Lung (tissue), 12 donors: ENCODE data around the gene LIPC. TPM values are rescaled to one million over a fixed set of nuclear protein-coding genes. Genes with fewer than 3 reads are reported as not detected.

ENCODE experiments used
- ATAC-seq: fragments of 200-7000 bp; cut with Tn5 transposase; one replicate; pipeline ENCODE4 v1.9.1; 2020; ENCODE audit warnings: moderate number of reproducible peaks; ENCODE audit not compliant: insufficient read depth, low FRiP score
- DNase-seq, 3 donors: peaks; one replicate each; pipeline ENCODE4 v3.0.0-alpha.2; 2013 to 2017
- H3K27ac ChIP-seq, 2 donors: one replicate each; pipeline ENCODE4 v1.5.1; 2013; ENCODE audit warnings: mild to moderate bottlenecking in 2 of 2, moderate library complexity in 2 of 2, control low read depth in 1 of 2, inconsistent platforms in 1 of 2, low read depth in 1 of 2, low read length in 1 of 2
- H3K27me3 ChIP-seq, 3 donors: one replicate each; pipeline ENCODE4 v1.5.1; 2013; ENCODE audit warnings: low read length in 2 of 3; ENCODE audit not compliant: control insufficient read depth in 3 of 3, insufficient read depth in 3 of 3
- H3K36me3 ChIP-seq, 4 donors: one replicate each; pipeline ENCODE4 v1.5.1; 2013; ENCODE audit warnings: low read length in 4 of 4, mild to moderate bottlenecking in 1 of 4, moderate library complexity in 1 of 4; ENCODE audit not compliant: control insufficient read depth in 4 of 4, insufficient read depth in 4 of 4
- H3K4me1 ChIP-seq, 5 donors: one replicate each; pipeline ENCODE4 v1.5.1; 2013; ENCODE audit warnings: low read length in 5 of 5, mild to moderate bottlenecking in 2 of 5, moderate library complexity in 1 of 5; ENCODE audit not compliant: control insufficient read depth in 5 of 5, insufficient read depth in 5 of 5
- H3K4me3 ChIP-seq: one replicate; pipeline ENCODE4 v1.5.1; 2013; ENCODE audit warnings: mild to moderate bottlenecking, control low read depth, moderate library complexity
- H3K9ac ChIP-seq, 2 donors: one replicate each; pipeline ENCODE4 v1.5.1; 2013; ENCODE audit warnings: low read length in 2 of 2, control low read depth in 1 of 2; ENCODE audit not compliant: insufficient read depth in 1 of 2
- H3K9me3 ChIP-seq, 4 donors: one replicate each; pipeline ENCODE4 v1.5.1; 2013; ENCODE audit warnings: low read length in 3 of 4, mild to moderate bottlenecking in 1 of 4, moderate library complexity in 1 of 4; ENCODE audit not compliant: control insufficient read depth in 4 of 4, insufficient read depth in 3 of 4
- WGBS, 2 donors: extraction: QIAGEN DNeasy Blood & Tissue Kit; methylation state at CpG; one replicate each; pipeline ENCODE4 v1.1.7; 2013; 5-methylcytosine and 5-hydroxymethylcytosine counted together
- polyA plus RNA-seq, 2 donors: library from polyadenylated mRNA; stranded (reverse); fragments of 200-250 nt; gene quantifications; one replicate each; pipeline ENCODE4 v1.2.1, GENCODE V29; 2013
- total RNA-seq, 2 donors: library from RNA; depleted of rRNA in 1 of 2; stranded (reverse); fragments of >200 nt in 1 of 2; gene quantifications; one replicate each; pipeline ENCODE4 v1.2.1, GENCODE V29; 2014 to 2021
- TF ChIP-seq, protein P1 (sequence below): IDR thresholded peaks from 2 replicates; pipeline ENCODE4 v1.5.1; 2012; ENCODE audit warnings: mild to moderate bottlenecking; ENCODE audit errors: control extremely low read depth, extremely low read depth
- donor health status: control.
- donor health status: control.
- donor health status: Bipolar disorder and iron deficiency.
- donor health status: healthy.
- donor health status: DM: yes; HTN: yes; CAD: no.

LIPC gene
- total and polyA plus RNA-seq, 4 donors, result 0.20 to 0.57 (median 0.40) TPM

DNA sequence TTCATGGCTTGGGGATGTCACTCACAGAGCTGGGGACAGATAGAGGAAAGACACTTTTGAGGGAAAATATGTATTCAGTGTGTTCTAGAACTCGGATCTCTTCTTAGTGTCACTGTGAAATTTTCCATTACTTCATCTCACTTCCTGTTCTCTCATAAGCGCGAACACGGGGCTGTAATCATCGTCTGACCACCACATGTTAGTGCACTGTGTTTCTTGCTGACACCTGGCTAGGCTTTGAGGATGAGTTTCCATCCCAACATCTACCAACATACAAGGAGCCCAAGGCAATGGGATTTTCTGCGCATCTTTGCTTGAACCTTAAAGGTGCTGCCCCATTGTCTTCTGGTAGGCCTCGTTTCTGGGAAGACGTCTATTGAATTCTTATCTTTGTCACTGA lies 84.0 kb downstream of the LIPC start:
- no peak for ATAC-seq

DNA sequence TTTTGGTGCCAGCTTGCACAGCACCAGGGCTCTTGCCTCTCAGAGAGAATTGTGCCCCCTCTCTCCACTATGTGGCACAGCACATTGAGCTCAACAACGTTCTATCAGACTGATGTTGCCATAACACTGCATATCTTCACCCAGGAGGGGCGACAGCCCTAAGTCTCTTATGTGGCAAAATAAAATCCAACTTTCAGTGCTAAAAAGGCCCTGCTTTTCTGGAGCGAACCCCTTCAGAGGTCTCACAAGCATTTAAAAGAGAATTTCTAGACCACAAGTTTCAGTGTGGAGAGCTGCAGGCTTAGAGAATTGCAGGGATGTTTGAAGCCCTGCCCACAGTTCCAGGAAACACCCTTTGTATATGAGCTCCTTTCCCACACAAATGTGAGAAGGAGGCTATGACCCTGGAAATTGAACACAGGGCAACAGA lies 85.5 kb downstream of the LIPC start:
- DNase-seq, result no peak

More for the DNA sequence above, 84.0 kb downstream of the LIPC start:
- Histone ChIP-seq H3K4me3 (no peak overlapping the region), H3K27ac (no peak overlapping the region), H3K36me3 (no peaks in the 10 kb centered on the region), H3K9me3 (no peaks in the 10 kb centered on the region), H3K27me3 (no peaks in the 10 kb centered on the region), H3K9ac (no peak overlapping the region), H3K4me1 (peaks cover 0 to 8% (median 3%) of the 10 kb centered on the region in 5 donors)
- no peak for DNase-seq
- TF ChIP-seq, protein P1, sequence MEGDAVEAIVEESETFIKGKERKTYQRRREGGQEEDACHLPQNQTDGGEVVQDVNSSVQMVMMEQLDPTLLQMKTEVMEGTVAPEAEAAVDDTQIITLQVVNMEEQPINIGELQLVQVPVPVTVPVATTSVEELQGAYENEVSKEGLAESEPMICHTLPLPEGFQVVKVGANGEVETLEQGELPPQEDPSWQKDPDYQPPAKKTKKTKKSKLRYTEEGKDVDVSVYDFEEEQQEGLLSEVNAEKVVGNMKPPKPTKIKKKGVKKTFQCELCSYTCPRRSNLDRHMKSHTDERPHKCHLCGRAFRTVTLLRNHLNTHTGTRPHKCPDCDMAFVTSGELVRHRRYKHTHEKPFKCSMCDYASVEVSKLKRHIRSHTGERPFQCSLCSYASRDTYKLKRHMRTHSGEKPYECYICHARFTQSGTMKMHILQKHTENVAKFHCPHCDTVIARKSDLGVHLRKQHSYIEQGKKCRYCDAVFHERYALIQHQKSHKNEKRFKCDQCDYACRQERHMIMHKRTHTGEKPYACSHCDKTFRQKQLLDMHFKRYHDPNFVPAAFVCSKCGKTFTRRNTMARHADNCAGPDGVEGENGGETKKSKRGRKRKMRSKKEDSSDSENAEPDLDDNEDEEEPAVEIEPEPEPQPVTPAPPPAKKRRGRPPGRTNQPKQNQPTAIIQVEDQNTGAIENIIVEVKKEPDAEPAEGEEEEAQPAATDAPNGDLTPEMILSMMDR, result no peak
- WGBS, 2 donors, result 50 to 55% methylated on average over 8 of the region's 8 CpGs

DNA sequence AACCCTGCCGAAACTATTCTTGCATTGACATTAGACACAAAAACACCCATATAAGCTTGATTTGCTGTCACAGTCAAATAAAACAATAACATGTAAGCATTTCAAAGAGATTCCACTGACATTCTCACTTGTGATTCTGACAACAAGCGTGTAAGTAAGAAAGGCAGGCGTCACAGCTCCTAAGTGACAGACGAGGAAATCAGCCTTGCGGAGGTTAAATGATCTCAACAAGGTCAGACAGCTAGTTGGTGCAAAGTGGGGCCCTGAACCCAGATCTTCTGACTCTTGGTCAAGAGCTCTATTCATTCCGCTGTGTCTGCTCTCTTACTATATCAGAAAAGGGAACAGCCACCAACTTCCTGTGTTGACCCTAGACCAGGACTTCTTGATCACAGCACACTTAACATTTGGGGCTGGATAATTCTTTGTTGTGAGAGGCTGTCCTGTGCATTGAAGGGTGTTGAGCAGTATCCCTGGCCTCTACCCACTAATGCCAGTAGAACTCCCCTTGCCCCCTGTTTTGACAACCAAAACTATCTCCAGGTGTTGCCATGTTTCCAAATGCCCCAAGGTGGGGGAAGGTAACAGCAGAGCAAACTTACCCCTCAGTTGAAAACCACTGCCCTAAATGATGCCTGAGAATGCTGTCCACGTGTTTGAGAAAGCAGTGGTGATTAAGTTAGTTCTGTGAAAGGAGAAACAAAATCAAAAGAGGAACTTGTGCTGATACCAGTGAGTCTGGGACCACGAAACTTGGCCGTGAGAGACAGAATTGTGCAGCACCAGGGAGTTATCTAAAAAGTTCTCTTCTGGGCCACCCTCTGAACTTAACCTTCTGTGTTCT lies 86.1 kb downstream of the LIPC start:
- TF ChIP-seq, protein P1, result no peak
- Histone ChIP-seq H3K4me1 (peaks cover 0 to 16% (median 3%) of the 10 kb centered on the region in 5 donors), H3K27ac (peak overlapping the region in 1 of 2 donors; percentile 27), H3K4me3 (no peak overlapping the region), H3K9me3 (no peaks in the 10 kb centered on the region), H3K27me3 (no peaks in the 10 kb centered on the region), H3K9ac (no peak overlapping the region), H3K36me3 (no peaks in the 10 kb centered on the region)
- 55 to 63% methylated on average over 9 of the region's 9 CpGs for WGBS, 2 donors
- DNase-seq (no peak), ATAC-seq (no peak)

More for the DNA sequence above, 85.5 kb downstream of the LIPC start:
- Histone ChIP-seq H3K4me1 (peaks cover 0 to 16% (median 3%) of the 10 kb centered on the region in 5 donors), H3K9ac (no peak overlapping the region), H3K27ac (peak overlapping the region in 1 of 2 donors; percentile 9), H3K27me3 (no peaks in the 10 kb centered on the region), H3K4me3 (no peak overlapping the region), H3K9me3 (no peaks in the 10 kb centered on the region), H3K36me3 (no peaks in the 10 kb centered on the region)
- TF ChIP-seq, protein P1, result no peak
- ATAC-seq, result no peak
- 76 to 86% methylated on average over 3 of the region's 3 CpGs for WGBS, 2 donors
